Keratinocyte (primary cell): Measurements from ENCODE around the gene CCND3. TPM values are rescaled to one million over a fixed set of nuclear protein-coding genes. Genes with fewer than 3 reads are reported as not detected.

Experiments
- DNase-seq: peaks from one replicate; pipeline ENCODE4 v3.0.0-alpha.2; 2011; ENCODE audit warnings: low read depth, missing footprints, low spot score
- FAIRE-seq: peaks from 2 replicates; lab custom pipeline; 2011; peaks lifted over from hg19 to GRCh38; lab: Jason Lieb, UNC
- H2AFZ ChIP-seq: 2 replicates; pipeline ENCODE4 v1.6.0; 2012; ENCODE audit warnings: low read length, control low read depth, inconsistent platforms; ENCODE audit not compliant: control insufficient read depth
- H3K27ac ChIP-seq: 2 replicates; pipeline ENCODE4 v1.5.1; 2011; ENCODE audit warnings: low read length; ENCODE audit not compliant: control insufficient read depth, insufficient read depth
- H3K27me3 ChIP-seq: 3 replicates; pipeline ENCODE4 v1.6.0; 2011; ENCODE audit warnings: low read length; ENCODE audit not compliant: control insufficient read depth, insufficient read depth; ENCODE audit errors: extremely low read depth
- H3K36me3 ChIP-seq, 2 experiments: 2 replicates in 1 of 2; 3 replicates in 1 of 2; pipeline ENCODE4 v1.5.1; 2011; ENCODE audit warnings: low read length in 2 of 2, mild to moderate bottlenecking in 1 of 2; ENCODE audit not compliant: control insufficient read depth in 2 of 2, insufficient read depth in 2 of 2; ENCODE audit errors: extremely low read depth in 1 of 2
- H3K4me1 ChIP-seq: 3 replicates; pipeline ENCODE4 v1.5.1; 2011; ENCODE audit warnings: low read length; ENCODE audit not compliant: control insufficient read depth, insufficient read depth; ENCODE audit errors: extremely low read depth
- H3K4me2 ChIP-seq: 3 replicates; pipeline ENCODE4 v1.6.0; 2011; ENCODE audit warnings: low read depth, low read length; ENCODE audit not compliant: control insufficient read depth, insufficient read depth; ENCODE audit errors: extremely low read depth
- H3K4me3 ChIP-seq, 3 experiments: fragments of 200-600 bp in 1 of 3; sonication (generic) in 1 of 3; 2 replicates in 2 of 3; 3 replicates in 1 of 3; pipeline ENCODE4 v1.5.1; 2011 to 2016; ENCODE audit warnings: low read length in 3 of 3, mild to moderate bottlenecking in 3 of 3, control low read depth in 2 of 3, inconsistent platforms in 1 of 3, low read depth in 1 of 3, mixed read lengths in 1 of 3, mixed run types in 1 of 3, moderate library complexity in 1 of 3; ENCODE audit not compliant: control insufficient read depth in 2 of 3, insufficient read depth in 2 of 3; ENCODE audit errors: extremely low read depth in 1 of 3
- H3K79me2 ChIP-seq: 2 replicates; pipeline ENCODE4 v1.6.0; 2012; ENCODE audit warnings: low read length; ENCODE audit not compliant: control insufficient read depth, insufficient read depth
- H3K9ac ChIP-seq: 3 replicates; pipeline ENCODE4 v1.6.0; 2011; ENCODE audit warnings: low read length; ENCODE audit not compliant: control insufficient read depth, insufficient read depth; ENCODE audit errors: extremely low read depth
- H3K9me1 ChIP-seq: 3 replicates; pipeline ENCODE4 v1.6.0; 2011; ENCODE audit warnings: low read length; ENCODE audit not compliant: control insufficient read depth, insufficient read depth; ENCODE audit errors: extremely low read depth
- H3K9me3 ChIP-seq: 2 replicates; pipeline ENCODE4 v1.5.1; 2012; ENCODE audit warnings: low read depth, low read length; ENCODE audit not compliant: control insufficient read depth
- H4K20me1 ChIP-seq: 3 replicates; pipeline ENCODE4 v1.6.0; 2011; ENCODE audit warnings: low read length; ENCODE audit not compliant: control insufficient read depth, insufficient read depth; ENCODE audit errors: extremely low read depth
- CTCF ChIP-seq, 3 experiments: IDR thresholded peaks in 1 of 3; conservative IDR thresholded peaks in 1 of 3; optimal IDR thresholded peaks in 1 of 3; 2 replicates in 2 of 3; 3 replicates in 1 of 3; pipeline versions ENCODE3 to v1.5.1; 2011; ENCODE audit warnings: low read length in 3 of 3, mild to moderate bottlenecking in 3 of 3, moderate library complexity in 2 of 3, control low read depth in 1 of 3, inconsistent platforms in 1 of 3; ENCODE audit not compliant: insufficient read depth in 2 of 3; ENCODE audit errors: extremely low read depth in 1 of 3
- EZH2 ChIP-seq: IDR thresholded peaks from one replicate; pipeline ENCODE4 v1.6.1; 2012; ENCODE audit warnings: inconsistent platforms, mild to moderate bottlenecking, low read length, moderate library complexity
- dilution Hi-C: fragments of 300-500 bp; cut with MboI; formaldehyde crosslinking; loops from one replicate; pipeline ENCODE4 v1.7.0; 2020; ENCODE audit warnings: low sequenced_read_pairs; ENCODE audit not compliant: extremely low pct_ligation_motif_present
- polyA plus RNA-seq, 5 experiments: library from polyadenylated mRNA; depleted of rRNA in 3 of 5; stranded (reverse) in 3 of 5; stranded (forward) in 1 of 5; unstranded in 1 of 5; fragments of >200 nt; gene quantifications; 1 replicate in 1 of 5; 2 replicates in 3 of 5; 3 replicates in 1 of 5; pipeline versions ENCODE4 v1.2.1 to v1.2.3, GENCODE V29; 2011 to 2012; ENCODE audit warnings: missing spikeins in 2 of 5, low read depth in 1 of 5, low replicate concordance in 1 of 5

Gene CCND3
- polyA plus RNA-seq, 1 donor (not counting 4 experiments of a cell fraction or from before 2014, with no cell fraction given) = 37.3 TPM

- Histone ChIP-seq H3K4me1 (peaks cover 19% of the 10 kb centered on the region), H4K20me1 (no peaks in the 10 kb centered on the region), H3K9me3 (no peaks in the 10 kb centered on the region), H3K36me3 (no peaks in the 10 kb centered on the region), H3K9ac (no peak overlapping the region), H2AFZ (no peak overlapping the region), H3K9me1 (no peaks in the 10 kb centered on the region), H3K4me3 (no peak overlapping the region), H3K27me3 (no peaks in the 10 kb centered on the region), H3K27ac (peak overlapping the region; percentile 4), H3K4me2 (peak overlapping the region; percentile 36), H3K79me2 (no peaks in the 10 kb centered on the region)
- DNase-seq (no peak), FAIRE-seq (no peak)
- dilution Hi-C loops = no loop called here
- TF ChIP-seq EZH2 = no peak
Observed at GRCh38 chr6:41967312-41968287, 26.0 kb upstream of the CCND3 start.

GRCh38 chr6:41966961-41967311 lies 25.3 kb upstream of the CCND3 start:
- H3K27ac ChIP-seq = peak overlapping the region; percentile 47
- no peaks in the 10 kb centered on the region for H3K79me2 ChIP-seq
- FAIRE-seq (no peak), DNase-seq (peak; percentile 42)
- peak overlapping the region in 1 of 3 experiments; percentile 28 for H3K4me3 ChIP-seq
- no peaks in the 10 kb centered on the region for H3K36me3 ChIP-seq
- no peaks in the 10 kb centered on the region for H4K20me1 ChIP-seq
- no peaks in the 10 kb centered on the region for H3K27me3 ChIP-seq
- peak overlapping the region; percentile 36 for H3K4me2 ChIP-seq
- H2AFZ ChIP-seq = no peak overlapping the region
- H3K9ac ChIP-seq = no peak overlapping the region
- TF ChIP-seq CTCF (optimal IDR thresholded peaks at IDR 0.05 in 1 of 3, IDR thresholded peaks at IDR 0.05 in 1 of 3, conservative IDR thresholded peaks at IDR 0.05 in 1 of 3; ENCODE audit: extremely low read depth in 1 of 3, insufficient read depth in 2 of 3, low read length in 3 of 3) (no peak), EZH2 (no peak)
- dilution Hi-C loops = no loop called here
- no peaks in the 10 kb centered on the region for H3K9me3 ChIP-seq
- H3K9me1 ChIP-seq = no peaks in the 10 kb centered on the region
- H3K4me1 ChIP-seq = peaks cover 19% of the 10 kb centered on the region
